Ecto neural progenitor cell (in vitro differentiated cells): Measurements from ENCODE around the gene RSBN1L.
"Not testable (repeated sequence)": the region's sequence is repeated elsewhere in the genome, so short reads cannot be mapped to it uniquely, and the experiment has no call there.

Experiments
- DNase-seq: peaks from one replicate; pipeline ENCODE4 v3.0.0-alpha.2; 2018; ENCODE audit warnings: low spot score

The RSBN1L gene

DNA sequence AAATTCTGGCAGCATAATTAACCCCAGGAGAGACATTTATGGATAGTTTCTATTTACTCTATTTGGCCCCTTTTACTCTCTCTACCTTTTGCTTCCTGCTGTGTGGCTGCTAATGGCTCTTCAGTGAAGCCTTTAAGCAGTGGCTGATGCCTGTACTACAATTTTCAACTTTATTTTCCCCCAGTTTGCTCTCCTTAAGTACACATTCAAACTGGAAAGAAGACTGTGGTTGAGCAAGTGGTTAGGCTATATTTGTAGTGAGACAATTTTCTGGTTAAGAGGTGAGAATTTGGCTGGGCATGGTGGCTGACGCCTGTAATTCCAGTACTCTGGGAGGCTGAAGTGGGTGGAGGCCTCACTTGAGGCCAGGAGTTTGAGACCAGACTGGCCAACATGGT lies 8.5 kb upstream of the RSBN1L start:
- DNase-seq = no peak

DNA sequence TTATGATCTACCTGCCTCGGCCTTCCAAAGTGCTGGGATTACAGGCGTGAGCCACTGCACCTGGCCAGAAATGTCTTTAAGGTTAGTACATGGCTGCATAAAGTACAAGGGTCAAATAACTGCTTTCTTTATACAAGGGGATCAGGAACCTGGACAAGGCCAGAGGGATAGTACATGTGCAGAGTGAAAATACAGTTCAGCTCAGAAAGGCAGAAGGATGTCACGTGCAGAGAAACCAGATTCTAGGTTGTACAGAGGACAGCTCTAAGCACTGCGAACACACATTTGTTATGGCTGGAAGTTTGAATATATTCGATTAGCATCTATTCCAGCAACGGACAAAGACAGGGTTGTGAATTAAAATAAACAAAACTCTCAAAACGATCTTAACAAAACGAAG lies 6.0 kb upstream of the RSBN1L start:
- DNase-seq = no peak

DNA sequence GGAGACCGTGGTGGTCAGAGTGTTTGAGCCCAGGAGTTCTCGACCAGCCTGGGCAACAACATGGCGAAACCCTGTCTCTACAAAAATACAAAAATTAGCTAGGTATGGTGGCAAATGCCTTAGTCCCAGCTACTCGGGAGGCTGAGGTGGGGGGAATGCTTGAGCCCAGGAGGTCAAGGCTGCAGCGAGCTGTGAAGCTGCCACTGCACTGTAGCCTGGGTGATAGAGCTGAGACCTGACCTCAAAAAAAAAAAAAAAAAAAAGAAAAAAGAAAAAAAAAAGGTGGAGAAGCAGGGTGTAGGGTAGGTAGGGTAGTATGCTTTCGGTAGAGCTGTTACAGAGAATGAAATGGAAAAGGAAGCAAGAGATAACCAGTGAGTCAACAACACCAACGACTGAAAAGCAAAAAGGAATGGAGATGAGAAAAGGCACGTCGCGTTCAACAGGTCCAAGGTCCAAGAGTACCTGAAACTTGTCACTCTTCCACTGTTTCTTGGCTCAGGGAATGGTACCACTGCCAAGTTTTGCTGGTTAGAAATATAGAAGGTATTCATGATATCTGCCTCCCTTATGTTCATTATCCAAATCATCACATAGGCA lies 4.3 kb upstream of the RSBN1L start:
- DNase-seq = no peak

DNA sequence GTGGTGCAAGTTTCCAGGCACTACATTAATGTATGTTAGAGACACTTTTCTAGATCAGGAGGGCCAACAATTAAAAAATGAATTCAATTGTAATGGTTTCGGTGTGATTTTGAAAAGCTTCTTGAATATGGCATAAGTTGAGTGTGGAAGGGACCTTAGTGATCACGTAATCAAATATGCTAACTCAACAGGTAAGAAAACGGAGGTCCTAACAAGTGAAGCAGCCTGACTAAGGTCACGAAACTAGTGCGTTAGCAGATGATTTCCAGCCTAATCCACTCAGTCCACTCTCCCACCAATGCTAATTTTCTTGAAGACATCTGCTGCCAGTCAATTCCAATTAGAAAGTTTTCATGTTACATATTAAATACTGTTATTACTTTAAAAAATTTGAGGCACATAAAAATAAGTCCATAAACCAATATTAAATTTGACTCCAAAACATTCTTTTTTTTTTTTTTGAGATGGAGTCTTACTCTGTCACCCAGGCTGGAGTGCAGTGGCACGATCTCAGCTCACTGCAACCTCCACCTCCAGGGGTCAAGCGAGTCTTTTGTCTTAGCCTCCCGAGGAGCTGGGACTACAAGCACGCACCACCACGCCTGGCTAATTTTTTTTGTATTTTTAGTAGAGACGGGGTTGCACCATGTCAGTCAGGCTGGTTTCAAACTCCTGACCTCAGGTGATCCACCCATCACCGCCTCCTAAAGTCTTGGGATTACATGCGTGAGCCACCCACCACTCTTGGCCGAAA lies 2.3 kb upstream of the RSBN1L start:
- no peak for DNase-seq

DNA sequence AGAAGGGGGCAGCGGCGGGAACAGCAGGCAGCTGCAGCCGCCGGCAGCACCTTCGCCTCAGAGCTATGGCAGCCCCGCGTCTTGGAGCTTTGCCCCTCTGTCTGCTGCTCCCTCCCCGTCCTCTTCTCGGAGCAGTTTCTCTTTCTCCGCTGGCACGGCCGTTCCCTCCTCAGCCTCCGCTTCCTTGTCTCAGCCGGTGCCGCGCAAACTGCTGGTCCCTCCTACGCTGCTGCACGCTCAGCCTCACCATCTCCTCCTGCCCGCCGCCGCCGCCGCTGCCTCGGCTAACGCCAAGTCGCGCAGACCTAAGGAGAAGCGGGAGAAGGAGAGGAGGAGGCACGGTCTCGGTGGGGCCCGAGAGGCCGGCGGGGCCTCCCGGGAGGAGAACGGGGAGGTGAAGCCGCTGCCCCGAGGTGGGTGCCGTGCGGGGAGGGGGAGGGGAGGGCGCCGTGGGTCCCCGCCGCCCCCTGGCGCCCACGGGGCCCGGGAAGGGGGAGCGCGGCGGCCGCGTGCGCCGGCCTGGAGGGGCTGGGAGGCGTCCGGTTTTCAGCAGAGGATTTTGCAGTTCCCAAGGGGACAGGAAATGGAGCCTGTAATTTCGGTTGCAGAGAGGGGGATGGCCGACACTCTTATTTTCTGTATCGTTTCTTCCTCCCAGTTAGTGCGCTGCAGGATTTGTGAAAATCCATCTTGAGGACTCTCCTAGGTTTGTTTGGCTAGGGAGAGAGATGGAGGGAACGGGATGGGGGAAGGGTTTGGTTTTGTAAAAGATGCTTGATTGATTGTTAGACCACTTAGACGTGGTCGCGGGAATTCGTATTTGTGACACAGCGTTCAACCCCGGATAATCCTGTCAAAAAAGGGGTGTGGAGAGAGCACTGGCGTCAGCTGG lies 630 bp downstream of the RSBN1L start:
- DNase-seq = peak; percentile 76

DNA sequence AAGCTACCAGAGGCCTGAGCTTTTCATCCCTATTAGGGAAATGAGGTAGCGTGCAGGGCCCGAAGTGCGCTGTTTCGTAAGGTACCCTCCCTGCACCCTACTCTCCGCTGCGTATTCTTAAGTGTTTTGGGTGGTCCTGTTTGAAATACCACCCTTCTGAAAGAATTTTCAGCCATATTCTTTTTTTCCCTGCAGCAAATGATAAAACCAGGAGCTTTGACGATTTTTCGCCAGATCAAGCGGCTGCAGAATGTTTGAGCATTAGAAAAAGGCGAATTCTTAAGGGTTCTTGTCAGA lies 1.2 kb downstream of the RSBN1L start:
- no peak for DNase-seq

DNA sequence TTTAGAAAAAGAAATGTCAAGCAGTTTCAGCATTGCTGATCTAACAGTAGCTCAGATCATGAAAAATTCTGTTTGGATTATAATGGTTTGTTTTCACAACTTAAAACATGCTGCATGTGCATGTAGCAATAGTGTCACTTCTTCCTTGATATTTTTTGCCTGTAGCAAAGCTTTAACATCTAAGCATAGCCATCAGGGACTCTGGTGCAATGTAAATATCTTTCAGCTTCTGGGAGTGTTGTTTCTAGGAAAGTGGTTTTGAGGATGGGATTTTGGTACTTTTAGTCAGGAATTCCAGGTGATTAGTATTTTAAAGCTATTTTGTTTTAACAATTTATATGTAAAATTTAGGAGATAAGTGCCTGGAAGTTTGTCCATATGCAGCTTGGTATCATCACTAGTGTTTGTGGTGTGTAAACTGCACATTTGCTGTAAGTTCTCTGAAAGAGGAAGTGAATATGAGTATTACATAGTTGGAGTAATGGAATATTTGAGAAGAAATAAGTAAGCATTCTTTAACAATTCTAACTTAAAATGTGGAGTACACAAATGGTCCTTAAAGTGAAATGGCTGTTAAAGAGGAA lies 1.9 kb downstream of the RSBN1L start:
- no peak for DNase-seq

DNA sequence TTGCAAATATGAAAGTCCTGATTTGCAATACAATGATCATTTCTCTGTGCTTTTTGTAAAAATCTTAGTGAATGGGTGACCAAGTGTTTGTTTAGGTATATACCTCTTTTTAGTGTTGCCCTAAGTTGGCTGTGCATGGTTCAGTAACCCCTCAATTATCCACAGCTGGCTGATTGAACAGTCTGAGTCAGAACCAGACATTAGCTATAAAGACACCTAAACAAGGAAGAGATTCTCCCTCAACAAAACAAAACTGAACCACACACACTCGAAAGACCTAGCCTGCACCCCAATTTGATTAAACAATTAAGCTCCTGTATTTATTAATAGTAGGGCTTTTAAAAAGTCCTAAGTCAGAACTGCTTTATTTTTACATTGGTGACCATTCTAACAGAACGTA lies 2.8 kb downstream of the RSBN1L start:
- DNase-seq = no peak

DNA sequence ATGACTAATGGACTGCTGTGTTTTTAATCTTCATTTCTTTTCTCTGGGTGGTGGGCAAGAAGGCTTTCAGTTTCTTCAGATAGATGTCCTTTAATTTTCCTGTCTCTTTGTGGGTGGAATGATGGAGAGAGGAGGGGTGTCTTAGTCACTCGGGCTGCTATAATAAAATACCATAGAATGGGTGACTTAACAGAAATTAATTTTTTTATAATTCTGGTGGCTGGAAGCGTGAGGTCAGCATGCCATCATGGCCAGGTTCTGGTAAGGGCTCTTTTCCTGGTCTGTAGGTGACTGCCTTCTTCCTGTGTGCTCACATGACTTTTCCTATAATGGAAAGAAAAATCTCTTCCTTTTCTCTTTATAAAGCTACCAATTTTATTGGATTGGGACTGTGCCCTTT lies 6.3 kb downstream of the RSBN1L start:
- no peak for DNase-seq

DNA sequence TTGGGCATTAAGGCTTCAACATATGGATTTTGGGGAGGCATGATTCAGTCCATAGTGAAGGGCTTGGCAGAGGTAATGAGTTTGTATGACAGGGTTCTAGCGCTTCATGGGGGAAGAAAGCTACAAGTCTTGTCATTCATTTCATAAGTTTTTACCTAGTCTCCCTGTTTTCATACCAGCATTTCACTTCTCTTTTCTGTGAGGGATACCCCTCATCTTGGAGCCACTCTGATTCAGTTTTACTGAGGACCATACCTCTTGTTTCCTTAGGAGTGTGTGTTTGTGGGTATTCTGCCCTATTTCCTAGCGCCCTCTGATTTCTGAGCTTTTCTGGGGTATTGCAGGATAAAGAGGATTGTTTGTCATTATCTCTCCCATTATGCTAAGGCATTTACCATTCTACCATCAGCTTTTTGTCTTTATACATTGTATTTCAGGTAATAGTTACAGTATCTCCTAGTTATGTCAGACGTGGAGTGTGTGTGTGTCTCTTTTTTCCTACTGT lies 6.8 kb downstream of the RSBN1L start:
- DNase-seq = no peak

DNA sequence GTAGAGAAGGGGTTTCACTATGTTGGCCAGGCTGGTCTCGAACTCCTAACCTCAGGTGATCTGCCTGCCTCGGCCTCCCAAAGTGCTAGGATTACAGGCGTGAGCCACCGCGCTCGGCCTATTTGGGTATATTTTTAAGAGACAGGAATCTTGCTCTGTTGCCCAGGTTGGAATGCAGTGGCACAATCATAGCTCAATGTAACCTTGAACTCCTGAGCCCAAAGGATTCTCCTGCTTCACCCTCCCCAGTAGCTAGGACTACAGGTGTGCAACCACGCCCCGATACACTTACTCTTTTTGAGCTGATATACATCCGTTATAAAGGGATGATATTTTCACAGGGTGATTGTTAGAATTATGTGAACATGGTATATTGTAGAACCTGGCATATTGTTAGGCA lies 7.4 kb downstream of the RSBN1L start:
- not testable (repeated sequence) for DNase-seq

DNA sequence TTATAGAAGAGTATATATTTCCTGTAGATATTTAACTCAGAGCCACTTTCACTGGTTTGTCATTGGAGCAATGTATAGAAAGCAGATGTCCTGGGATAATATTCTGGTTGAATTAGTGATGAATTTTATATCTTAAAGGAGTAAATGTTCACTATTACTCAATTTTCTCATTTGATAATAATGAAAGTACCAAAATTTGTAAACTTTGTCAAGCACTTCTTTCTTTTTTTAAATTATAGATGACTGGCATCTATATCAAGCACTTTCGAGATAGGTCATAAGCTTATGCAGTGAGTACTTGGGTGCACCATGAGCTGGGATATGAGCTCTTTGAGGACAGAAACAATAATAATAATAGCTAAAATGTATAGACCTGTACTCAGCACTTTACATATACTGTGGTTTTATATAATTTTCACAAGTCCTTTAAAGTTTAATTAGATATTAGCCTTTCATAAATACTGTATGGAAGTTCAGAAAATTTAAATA lies 11.3 kb downstream of the RSBN1L start:
- no peak for DNase-seq

DNA sequence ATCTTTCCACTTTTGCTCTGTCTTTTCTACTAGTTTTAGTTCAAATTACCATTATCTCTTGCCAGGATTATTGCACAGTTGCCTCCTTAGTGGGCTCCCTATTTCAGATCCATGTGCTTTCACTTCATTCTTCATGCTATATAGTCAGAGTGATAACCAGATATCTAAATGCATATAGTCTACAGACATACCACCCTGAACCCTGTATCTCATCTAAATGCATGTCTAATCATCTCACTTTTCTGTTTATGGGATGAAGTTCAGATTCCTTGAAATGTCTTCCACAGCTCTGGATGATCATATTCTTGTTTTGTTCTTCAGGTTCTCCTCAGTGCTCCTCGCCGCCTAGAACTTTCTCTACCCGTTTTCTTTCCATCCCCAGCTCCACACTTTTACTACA lies 13.8 kb downstream of the RSBN1L start:
- no peak for DNase-seq

DNA sequence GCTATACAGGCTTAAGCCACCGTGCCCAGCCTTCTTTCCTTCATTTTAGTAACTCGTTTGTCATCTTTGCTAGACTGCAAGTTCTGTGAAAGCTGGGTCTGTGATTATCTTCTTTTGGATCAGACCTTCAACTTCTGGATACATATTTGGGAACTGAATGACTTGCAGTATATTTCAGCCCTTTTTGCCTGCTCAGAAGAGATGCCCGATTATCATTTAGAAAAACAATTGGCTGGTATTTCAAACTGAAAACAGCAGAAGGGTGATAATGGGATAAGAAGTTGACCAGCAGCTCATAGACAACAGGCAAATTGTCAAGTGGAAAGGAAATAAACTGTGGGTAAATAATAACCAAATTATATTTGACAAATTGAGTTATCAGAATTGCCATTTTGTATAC lies 14.6 kb downstream of the RSBN1L start:
- DNase-seq = no peak

DNA sequence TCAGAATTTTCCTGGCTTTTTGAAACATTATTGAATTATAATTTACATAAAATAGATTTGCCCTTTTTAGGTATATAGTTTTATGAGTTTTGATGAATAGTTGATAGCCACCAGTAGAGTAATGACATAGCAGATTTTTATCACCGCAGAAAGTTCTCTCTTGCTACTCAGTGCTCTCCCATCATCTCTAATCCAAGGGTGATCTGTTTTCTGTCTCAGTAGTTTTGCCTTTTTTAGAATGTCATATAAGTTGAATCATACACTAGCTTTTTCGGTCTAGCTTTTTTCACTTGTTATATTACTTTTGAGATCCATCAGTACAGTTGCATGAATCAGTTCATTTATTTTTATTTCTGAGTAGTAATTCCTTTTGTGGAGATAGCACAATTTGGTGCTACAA lies 17.9 kb downstream of the RSBN1L start:
- DNase-seq = no peak

DNA sequence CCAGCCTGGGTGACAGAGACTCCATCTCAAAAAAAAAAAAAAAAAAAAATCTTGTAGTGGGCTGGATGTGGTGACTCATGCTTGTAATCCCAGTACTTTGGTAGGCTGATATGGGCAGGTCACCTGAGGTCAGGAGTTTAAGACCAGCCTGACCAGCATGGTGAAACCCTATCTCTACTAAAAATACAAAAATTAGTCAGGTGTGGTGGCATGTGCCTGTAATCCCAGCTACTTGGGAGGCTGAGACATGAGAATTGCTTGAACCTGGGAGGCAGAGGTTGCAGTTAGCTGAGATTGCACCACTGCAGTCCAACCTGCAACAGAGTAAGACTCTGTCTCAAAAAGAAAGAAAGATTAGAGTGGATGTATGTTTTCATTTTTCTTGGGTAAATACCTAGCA lies 18.7 kb downstream of the RSBN1L start:
- DNase-seq = not testable (repeated sequence)

DNA sequence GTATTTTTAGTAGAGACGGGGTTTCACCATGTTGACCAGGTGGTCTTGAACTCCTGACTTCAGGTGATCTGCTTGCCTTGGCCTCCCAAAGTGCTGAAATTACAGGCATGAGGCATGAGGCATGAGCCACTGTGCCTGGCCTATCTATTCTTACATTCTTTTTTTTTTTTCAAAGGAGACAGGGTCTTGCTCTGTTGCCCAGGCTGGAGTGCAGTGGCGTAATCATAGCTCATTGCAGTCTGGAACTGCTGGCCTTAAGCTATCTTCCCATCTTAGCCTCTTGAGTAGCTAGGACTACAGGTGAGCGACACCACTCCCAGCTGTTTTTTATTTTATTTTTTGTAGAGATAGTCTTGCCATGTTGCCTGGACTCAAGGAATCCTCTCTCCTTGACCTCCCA lies 20.5 kb downstream of the RSBN1L start:
- DNase-seq = no peak

DNA sequence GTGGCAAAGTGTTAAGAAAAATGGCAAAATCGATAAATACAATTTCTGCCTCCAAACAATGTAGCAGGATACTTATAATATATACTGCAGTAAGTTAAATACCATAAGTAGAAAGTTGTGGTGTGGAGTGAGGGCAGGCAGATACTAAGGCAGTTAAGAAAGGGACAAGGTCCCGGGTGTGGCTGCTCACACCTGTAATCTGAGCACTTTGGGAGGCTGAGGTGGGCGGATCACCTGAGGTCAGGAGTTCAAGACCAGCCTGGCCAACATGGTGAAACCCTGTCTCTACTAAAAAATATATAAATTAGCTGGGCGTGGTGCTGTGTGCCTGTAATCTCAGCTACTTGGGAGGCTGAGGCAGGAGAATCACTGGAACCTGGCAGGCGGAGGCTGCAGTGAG lies 21.3 kb downstream of the RSBN1L start:
- DNase-seq = not testable (repeated sequence)

DNA sequence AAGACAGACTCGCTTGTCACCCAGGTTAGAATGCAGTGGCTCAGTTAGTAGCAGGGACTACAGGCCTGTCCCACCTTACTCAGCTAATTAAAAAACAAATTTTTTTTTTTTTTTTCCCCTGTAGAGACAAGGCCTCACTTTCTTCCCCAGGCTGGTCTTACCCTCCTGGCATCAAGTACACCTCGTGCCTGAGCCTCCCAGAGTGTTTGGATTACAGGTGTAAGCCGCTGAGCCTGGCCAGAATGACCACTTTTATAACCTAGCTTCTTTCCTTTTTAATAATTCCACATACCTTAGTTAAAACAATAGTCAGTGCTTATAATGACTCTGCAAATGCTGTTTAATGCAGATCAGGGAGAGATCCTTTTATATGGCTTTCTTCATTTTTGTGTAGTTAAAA lies 31.3 kb downstream of the RSBN1L start:
- DNase-seq = no peak

DNA sequence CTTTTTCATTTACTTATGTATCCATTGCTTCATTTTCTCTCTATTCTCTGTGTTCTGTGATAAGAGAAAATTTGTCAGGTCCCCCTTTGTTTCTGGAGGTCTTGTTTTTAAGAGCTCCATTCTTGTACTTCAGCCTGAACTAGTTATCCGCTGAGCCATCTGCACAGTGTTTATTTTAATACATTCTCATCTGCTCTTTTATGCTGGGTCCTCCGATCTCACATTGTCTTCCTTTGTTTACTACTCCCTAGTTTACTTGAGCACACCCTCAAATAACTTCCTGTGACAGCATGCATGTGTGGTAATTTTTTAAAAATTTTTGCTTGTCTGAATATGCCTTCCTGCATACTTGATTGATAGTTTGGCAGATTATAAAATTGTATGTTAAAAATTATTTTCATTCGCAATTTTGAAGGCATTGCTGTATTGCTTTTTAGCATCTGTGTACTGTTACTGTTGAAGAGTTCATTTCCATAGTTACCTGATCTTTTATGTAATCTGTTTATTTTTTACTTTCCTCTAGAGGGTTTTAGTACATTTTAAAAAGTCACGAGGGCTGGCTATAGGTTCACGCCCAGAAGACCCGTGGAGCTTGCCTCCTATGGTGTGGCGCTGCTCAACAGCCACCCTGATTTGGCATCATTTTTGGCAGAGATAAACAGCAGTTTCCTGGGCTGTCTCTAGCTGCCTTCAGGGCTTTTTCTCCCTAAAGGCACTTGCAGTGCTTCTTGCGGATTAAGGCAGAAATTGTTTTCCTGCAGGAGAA lies 31.9 kb downstream of the RSBN1L start:
- no peak for DNase-seq

DNA sequence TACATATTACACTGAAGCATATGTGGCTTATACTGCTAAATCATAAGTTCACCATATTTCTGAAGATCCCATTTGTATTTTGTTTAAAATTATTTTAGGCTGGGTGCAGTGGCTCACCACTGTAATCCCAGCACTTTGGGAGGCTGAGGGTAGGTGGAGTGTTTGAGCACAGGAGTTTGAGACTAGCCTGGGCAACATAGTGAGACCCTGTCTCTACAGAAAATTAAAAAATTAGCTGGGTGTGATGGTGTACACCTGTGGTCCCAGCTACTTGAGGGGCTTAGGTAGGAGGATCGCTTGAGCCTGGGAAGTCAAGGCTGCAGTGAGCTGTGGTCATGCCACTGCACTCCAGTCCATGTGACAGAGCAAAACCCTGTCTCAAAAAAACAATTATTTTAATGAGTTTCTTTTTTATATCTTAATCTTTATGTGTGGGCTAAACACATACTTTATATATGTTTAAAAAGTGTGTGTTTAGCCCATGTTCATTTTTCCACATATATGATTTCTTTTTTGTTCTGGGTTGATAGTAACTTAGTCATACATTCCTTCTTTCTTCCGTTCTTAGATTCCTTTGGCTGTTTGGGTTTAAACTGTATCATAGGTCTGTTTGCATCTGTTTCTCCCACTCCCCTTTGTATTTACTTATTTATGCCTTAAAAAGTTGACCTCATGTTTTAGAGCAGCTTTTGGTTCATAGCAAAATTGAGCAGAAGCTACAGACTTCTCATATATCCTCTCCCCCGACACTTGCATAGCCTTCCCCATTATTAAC lies 33.5 kb downstream of the RSBN1L start:
- DNase-seq = no peak
